Stimulated activated CD4-positive, alpha-beta T cell treated with anti-CD3 and anti-CD28 coated beads, TNF-alpha, amount 100 ng/mL, for 48 hours (primary cell): ENCODE results near the gene KIF23.

Source experiments
- DNase-seq, 3 donors: peaks; one replicate each; pipeline ENCODE4 v3.0.0-alpha.2; 2020; ENCODE audit warnings: low read depth in 3 of 3

KIF23 gene

DNA sequence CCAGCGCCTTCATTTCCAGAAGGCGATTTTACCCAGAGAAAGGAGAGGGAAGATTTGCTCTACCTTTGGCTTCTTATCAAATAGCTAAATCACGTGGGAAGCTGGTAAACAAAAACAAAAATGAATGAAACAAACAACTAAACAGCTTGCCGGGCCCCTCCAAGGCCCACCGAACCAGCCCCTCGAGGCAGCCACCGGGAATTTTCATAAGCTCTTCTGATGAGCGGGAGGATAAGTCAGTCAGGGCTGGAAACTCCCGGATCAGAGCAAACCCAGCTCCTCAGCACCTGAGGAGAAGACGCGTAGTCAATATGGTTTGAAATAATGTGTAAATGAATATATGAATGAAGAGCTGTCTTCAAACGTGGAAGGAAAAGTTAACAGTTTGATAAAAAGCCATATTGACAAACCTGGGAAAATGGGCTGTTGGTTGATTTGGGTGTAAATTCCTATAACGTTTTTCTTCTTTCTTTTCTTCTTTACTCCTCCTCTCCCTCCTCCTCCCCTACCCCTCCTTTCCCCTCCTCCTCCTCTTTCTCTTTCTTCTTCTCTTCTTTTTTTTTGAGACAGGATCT lies 49.1 kb downstream of the KIF23 start:
- no peak for DNase-seq

DNA sequence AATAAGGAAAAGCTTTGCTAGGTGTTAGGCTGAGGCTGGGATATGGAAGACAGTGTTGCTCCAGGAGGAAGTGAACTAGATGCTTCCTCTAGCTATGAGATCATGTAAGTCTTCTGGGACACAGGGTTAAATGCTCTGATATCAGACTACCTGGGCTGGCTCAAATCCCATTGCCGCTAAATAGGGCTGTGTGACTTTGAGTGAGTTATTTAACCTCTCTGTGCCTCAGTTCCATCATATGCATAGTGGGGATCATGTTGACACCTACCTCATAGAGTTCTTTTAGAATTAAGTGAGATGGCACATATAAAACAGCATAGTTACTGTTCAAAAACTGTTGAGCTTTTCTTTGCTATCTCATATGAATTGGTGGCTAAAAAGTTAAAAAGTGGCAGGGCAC lies 51.1 kb downstream of the KIF23 start:
- no peak for DNase-seq

DNA sequence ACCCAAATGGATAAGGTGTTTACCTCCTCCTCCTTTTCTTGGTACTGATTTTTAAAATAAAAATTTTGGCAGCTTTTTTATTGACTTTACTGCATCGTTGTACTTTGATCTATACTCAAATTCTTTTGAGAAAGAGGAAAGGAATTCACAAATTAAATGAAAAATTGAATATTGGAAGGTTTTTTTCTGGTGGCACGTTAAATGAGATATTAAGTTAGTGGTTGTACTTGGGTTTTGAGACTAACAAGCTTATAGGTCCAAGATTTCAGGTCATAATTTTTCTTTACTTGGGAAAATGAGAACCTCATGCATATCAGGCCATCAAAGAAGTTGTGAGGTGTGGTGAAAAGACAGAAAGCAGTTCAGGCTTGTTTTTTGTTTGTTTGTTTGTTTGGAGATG lies 52.6 kb downstream of the KIF23 start:
- no peak for DNase-seq

DNA sequence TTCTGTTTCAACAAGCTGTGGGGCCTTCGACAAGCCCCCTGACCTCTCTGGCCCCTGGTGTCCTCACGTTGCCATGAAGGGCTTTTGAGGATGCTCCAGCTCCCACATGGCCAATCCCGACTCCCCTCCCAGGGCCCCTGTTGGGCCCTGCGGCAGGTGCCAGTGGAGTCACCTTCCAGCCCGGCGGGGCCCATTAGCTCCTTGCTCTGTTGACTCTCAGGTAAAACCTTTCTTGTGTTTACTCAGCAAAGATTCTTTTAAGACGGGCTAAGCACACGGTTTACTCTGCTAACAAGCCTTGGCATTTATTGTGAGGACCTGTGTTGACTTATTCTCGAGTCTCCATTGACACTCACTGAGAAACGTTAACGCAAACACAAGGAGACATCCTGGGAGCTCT lies 53.5 kb downstream of the KIF23 start:
- no peak for DNase-seq

DNA sequence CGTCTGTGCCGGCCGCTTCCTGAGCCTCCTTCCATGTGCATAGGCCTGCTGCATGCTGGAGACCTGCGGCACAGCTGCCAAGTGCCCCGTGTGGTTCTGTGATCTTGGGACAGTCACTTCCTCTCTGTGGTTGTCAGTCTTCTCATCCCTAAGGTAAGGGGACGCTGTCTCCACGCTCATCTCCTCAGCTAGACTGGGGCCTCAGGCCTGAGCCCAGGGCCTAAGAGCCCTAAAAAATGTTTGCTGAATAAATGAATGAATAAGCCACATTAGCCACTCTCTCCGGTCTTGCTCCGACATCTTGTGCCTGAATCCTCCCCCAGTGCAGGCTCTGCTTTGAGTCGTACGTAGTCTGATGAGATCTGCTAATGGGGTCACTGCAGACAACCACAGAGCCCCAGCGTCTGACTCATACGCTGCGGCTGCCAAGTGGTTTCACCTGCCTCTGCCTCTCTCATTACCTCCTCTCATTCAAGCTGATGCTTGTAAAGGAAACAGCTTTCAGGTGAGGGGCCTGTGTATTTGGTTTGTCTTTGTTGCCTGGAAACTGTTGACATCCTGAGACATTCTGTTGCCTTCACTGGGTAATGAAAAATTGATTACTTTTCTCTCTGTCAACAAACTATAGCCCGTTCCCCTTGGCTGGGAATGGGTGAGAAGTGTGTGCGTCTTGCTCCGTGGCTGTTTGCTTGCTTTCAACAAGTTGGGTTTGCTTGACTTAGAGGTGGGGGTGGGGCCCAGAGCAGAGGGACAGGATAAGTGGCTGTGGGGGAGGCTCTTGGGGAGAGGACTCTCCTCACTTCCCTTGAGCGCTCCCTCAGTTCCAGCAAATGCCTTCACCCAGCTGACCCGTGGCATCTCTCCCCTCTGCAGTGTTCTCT lies 54.3 kb downstream of the KIF23 start:
- peak in 2 of 3 donors; percentile 58 to 76 for DNase-seq

DNA sequence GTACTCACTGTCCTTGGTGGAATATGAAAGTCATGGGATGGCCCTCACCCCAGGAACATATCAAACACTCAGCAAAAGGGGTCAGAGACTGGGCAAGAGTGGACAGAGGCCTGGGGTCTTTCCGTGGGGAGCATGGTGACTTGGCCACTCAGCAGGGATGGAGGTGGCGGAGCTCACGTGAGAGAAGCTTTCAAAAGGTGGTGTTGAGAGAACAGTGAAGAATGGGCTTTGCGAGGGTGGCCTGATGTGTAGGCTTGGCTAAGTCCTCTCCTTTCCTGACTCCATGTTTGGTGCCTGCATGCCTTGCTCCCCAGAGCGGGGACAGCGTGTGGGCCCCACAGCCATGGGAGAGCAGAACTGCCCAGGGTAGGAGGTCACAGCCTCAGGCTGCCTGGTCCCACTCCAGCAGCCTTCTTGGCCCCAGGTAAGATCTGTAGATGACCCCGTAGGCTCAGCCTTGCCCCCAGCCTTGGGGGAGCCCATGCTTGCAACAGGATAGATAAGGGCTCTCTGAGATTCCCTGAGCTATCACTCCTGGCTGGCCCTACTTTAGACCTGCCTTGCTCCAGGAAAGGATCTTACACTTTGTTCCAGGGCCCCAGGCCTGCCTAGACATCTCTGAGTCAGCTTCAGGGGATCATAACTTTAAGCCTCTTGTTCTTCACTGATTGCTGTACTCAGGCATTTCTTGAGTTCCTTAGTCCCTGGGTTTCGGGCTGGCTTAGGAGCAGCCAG lies 55.5 kb downstream of the KIF23 start:
- no peak for DNase-seq

DNA sequence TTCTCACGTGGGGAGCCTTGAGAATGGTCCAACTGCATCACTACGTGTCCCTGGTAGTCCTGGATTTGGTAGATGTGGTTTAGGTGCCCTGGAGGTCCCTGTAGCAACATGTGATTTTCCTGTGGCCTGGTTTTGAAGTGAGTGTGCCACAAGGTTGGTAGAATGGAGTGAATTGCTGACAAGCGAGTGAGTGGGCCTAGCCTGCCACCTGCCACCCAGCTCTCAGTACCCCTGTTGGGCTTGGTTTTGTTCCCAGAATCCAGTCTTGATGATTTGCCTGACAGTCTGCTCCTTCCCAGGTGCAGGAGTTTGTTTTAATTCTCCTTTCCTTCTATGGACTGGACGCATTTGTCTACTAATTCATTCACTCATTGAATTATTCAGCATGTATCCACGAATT lies 57.9 kb downstream of the KIF23 start:
- DNase-seq: no peak

DNA sequence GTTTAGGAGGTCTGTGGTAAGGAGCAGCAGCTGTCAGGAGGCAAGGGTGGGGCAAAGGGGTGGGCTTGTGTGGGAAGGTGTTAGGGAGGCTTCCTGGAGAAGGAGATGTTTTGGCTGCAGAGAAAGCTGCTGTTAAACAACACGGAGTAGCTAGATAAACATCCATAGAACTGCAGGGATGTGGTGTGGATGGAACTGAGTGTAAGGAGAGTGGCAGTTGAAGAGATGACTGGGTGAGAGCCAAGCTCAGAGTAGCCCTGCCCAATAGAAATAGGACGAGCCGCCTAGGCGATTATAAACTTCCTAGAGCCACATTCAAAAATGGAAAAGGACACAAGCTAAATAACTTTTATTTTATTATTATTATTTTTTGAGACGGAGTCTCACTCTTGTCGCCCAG lies 58.4 kb downstream of the KIF23 start:
- DNase-seq: no peak

DNA sequence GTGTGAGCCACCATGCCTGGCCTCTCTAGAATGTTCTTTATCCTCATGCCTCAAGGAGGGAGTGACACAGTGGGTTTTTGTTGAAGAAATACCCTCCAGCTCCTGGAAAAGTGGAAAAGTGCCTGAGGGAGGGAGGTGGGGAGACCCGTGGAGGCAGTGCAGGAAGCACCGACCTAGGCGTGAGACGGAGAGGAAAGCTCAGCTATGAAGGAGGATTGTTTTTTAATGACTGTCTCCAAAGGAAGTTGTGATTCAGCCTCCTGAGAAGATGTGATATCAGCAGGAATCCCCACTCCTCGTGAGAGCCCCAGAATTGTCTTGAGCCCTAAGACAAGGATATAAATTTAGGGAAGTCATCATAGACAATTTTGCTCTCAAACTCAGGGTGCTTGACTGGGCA lies 60.1 kb downstream of the KIF23 start:
- no peak for DNase-seq

DNA sequence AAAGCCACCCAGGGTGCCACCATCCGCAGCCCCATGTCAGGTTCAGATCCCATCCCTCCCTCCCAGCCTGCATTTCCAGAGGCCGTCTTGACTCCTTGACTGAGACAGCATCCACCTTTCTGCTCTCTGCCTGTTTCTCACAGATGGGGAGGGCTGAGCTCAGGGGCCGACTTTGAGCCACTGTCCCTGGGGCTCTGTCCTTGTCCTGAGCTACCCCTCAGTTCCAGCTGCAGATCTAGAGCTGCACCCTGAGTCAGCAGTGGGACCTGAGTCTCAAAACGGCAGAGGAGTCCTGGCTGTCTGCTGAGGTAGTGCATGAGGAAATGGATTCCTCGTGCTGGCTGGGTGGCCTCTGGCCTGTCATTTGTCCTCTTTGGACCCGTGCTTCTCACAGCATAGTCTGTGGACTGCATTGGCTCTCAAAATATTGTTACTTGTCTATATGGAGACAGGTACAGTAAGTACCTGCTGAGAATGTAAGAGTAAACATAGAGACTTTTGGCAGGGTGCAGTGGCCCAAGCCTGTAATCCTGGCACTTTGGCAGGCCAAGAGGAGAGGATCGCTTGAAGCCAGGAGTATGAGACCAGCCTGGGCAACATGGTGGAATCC lies 60.8 kb downstream of the KIF23 start:
- no peak for DNase-seq

DNA sequence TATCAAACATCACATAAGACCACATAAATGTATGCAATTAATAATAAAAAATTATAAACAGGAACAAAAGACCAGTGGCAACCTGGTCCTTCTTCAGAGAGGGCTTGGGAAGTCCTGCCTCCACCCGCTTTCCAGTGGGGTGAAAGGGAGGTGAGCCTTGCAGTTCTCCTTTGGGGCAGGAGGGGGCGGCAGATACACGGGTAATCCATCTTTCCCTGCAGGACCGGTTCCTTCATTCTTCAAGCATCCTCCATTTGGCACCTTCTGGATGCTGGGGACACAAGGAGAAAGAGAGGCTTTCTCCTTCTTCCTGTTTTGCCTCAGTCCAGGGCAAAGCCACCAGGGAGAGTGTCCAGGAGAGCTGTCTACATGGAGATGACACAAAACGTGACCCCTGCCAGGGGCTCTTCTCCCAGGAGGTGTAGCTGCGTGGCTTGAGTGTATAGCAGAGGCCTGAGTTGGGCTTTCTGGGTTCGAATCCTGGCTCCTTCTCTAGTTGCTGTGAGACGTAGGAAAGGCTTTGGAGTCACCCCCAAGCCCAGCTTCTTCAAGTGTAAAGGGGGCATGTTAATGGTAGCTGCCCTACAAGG lies 61.7 kb downstream of the KIF23 start:
- DNase-seq: peak; percentile 57 to 58 (median 57)

DNA sequence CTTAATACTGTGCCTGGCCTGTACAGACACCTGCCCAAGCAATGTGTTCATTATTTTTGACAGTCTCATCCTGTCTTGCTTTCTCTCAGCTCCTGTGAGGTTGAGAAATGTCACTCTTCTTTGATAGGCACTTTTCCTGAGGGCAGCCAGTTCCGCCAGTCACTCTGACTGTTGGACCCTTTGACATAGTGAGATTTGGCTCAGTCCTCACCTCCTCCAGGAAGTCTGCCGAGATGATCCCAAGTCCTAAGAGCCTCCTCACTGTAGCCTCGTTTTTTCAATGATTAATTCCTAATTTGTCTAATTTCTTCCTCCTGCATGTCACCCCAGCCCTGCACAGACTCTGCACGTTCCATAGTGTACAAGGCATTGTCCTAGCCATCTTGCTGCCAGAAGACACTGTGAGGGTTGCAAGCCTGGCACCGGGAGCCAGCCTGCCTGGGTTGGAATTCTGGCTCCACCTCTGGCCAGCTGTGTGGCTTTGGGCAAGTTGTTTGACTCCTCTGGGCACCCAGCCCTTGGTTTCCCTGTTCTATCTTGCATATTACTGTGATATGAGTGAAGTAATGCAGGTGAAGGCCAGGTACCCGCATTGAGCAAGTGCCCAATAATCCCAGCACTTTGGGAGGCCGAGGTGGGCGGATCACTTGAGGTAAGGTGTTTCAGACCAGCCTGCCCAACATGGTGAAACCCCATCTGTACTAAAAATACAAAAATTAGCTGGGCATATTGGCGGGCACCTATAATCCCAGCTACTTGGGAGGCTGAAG lies 62.7 kb downstream of the KIF23 start:
- no peak for DNase-seq

DNA sequence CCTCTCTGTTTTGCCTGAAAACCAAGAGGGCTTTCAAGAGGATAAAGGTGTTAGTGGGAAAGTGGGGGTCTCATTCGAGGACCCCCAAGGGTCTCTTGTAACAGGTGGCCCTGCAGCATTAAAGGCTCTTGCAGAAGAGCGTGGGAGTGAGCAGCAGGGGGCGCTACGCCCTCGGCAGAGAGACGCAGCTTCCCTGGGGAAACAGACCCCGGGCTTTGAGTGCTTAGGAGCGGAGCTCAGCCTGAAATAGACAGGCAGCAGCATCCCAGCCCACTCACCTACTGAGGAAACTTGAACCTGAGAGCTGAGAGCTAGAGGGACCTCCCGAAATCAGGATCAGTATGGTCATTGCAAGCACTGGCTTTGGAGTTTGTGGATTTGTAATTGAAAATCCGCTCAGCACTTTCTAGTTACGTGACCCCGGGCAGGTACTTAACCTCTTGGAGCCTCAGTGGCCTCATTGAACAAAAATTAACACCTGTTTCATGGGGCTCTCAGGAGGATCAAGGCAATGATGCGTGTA lies 64.2 kb downstream of the KIF23 start:
- peak in 2 of 3 donors; percentile 30 to 61 for DNase-seq

DNA sequence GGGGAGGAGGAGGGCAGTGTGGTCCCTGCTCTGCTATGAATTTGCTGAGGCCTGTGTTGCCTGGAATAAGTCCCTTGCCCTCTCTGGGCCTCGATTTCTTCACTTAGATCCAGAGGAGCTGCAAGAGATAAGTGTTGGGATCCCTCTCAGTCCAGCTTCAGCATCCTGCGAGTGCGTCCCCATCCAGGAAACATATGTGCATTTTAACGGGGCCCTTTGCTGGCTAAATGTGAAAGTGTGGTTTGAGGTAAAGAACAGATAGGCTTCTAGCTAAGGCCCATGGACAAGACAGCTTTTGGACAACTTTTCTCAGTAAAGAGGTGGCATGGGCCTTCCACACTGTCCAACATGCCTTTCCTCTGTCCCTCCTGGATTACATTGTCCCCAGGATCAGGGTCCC lies 64.9 kb downstream of the KIF23 start:
- DNase-seq: no peak

DNA sequence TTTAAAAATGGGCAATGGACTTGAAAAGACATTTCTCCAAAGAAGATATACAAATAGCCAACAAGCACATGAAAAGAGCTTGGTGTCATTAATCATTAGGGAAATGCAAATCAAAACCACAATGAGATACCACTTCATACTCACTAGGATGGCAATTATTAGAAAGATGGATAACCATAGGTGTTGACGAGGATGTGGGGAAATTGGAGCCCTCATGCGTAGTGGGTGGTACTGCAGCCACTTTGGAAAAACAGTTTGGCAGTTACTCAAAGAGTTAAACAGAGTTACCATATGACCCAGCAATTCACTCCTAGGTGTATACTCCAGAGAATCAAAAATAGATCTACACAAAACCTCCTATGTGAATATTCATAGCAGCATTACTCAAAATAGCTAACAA lies 65.8 kb downstream of the KIF23 start:
- DNase-seq: no peak

DNA sequence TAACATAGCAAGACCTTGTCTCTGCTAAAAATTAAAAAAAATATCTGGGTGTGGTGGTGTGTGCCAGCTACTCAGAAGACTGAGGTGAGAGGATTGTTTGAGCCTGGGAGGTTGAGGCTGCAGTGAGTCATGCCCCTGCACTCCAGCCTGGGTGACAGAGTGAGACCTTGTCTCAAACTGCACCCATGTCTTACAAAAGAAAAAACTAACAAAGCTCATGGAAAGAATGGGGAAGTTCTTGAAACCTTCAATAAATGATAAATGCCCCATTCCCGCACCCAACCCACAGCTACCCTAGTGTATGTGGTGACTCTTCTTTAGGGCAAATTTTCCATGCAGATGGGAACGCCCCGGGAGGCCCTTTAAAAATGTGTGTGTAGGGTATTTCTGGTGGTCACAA lies 66.8 kb downstream of the KIF23 start:
- DNase-seq: no peak

DNA sequence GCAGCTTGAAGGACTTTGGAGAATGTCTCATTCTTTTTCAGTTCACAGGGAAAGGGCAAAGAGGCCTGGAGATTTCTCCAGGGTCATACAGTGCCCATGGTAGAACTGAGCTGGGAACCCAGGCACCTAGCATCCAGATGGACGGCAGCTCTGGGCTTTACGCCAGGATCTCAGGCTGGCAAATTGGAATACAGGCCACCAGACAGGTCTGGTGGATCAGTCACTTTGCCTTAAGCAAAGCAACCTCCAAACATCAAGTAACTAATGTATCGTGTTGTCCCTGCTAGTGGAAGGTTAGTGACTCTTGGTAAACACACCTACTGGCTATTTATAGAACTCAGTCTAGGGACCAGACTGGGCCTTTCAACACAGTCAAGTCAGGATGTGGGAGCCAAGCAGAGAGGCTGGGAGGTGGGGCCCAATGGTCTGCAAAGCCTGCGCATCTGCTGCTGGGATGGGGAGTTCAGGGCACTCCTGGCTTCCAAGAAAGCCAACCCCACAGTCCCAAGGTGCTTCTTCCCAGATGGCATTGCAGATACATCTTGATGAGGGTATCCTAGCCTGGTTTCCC lies 68.6 kb downstream of the KIF23 start:
- no peak for DNase-seq

DNA sequence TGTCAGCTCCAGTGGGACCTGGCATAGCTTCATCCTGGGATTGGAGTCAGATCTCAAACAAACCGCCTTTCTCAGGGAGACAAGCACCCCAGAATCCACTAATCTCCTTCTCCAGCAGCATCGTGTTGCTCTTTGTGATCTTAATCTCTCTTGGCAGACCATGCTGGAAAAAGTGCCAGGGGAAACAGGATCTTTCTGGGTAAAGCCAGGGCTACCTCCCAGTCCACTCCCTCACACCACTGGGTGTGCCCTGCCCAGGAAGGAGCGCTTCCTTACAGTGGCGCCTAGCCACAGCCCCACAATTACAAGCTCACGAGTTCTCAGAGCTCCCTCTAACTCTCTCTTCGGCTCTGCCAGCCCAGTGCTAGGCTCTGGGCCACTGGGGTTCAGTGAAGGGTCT lies 70.7 kb downstream of the KIF23 start:
- DNase-seq: no peak

DNA sequence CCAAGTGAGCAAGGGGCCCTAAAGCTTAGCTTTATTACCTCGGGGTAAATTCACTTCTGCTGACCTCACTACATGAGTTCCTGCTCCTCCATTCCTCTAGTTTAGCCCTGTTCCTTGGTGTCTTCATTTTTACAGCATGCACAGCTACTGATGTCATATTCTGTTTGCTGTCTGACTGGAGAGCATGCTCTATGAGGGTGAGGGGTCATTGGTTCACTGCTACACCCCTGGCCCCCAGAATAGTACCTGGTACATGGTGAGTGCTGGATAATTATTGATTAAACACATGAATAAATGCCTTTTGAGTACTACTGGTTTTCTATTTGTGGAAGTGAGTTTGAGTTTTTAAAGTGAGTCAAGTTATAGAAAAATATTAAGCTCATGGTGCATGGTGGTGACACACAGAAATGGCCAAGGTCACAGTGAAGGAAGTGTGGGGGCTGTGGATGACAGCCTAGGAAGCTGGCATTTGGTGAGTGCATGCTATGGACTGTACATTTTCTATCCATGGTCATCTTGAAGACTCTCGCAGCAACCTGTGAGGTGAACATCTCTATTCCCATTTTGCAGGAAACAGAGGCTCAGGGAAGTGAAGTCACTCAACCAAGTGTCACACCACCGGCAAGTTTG lies 72.4 kb downstream of the KIF23 start:
- no peak for DNase-seq

DNA sequence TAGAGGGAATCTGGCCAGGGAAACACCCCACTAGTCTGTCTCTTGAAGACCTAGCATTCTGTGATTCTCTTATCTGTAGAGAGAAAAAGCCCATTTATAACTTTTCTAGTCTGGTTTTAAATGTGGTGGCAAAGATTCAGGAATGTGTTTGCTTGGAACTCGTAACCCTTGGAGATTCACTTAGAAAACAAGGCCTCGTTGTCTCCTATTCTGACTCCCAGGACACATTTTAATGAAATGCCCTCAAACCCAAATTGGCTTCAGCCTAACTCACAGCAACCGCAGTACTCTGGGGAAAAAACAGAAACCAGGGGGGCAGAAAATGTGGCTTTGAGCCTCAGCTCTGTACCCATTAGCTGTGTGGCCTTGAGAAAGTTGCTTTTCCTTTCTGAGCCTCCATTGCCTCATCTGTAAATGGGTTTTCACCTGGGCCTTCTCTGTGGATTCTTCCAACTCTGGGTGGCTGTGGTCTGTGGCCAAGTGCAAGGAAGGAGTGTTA lies 75.0 kb downstream of the KIF23 start:
- DNase-seq: no peak
